Measurements from ENCODE around the gene ACTR1A. TPM values are rescaled to one million over a fixed set of nuclear protein-coding genes. Genes with fewer than 3 reads are reported as not detected.

ACTR1A gene
- total and polyA plus RNA-seq, 9 of the 15 experiments (the other 6 are each of a cell fraction or from before 2014, with no cell fraction given), result 36.3 to 77.2 (median 49.6) TPM

DNA sequence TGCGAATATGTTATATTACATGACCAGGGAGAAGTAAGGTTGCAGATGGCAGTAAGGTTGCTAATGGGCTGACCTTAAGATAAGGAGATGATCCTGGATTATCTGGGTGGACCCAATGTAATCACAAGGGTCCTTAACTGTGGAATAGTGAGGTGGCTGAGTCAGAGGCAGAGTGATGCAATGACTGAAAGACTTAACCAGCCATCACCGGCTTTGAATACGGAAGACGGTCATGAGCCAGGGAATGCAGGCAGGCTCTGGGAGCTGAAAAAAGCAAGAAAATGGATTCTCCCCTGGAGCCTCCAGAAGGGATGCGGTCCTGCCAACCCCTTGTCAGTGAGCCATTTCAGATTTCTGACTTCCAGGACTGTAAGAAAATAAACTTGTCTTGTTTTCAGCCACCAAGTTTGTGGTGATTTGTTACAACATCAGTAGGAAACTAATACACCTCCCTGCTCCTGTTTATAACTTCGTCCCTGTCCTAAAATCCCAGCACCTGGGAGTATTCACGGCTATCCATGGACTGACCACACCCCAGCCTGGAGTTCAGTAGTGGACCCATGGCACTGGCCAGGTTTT is 46.5 kb downstream of the ACTR1A start (continued):
- TF ChIP-seq ZBTB17 (CRISPR knock-in tag; IDR thresholded peaks at IDR 0.05) (no peak), HDAC3 (IDR thresholded peaks at IDR 0.05; ENCODE audit: borderline replicate concordance, partially characterized antibody) (peak; percentile 38), FUS (optimal IDR thresholded peaks at IDR 0.05; ENCODE audit: low read depth, low read length) (no peak), TGIF2 (CRISPR knock-in tag; IDR thresholded peaks at IDR 0.05) (no peak), COPS2 (conservative IDR thresholded peaks at IDR 0.05) (no peak), CSDE1 (IDR thresholded peaks at IDR 0.05) (no peak), ZNF57 (CRISPR knock-in tag; IDR thresholded peaks at IDR 0.05) (no peak), RBM25 (IDR thresholded peaks at IDR 0.05; ENCODE audit: low read depth, low read length, severe bottlenecking) (no peak), MED1 (CRISPR knock-in tag; IDR thresholded peaks at IDR 0.05; ENCODE audit: borderline replicate concordance) (no peak), ZNF12 (CRISPR knock-in tag; IDR thresholded peaks at IDR 0.05) (no peak), ZNF431 (CRISPR knock-in tag; IDR thresholded peaks at IDR 0.05) (no peak), TCF3 (CRISPR knock-in tag; IDR thresholded peaks at IDR 0.05) (peak; percentile 63; the same call in 1 of the 2 replicates), ZNF224 (CRISPR knock-in tag; IDR thresholded peaks at IDR 0.05) (no peak), TBL1XR1 (IDR thresholded peaks at IDR 0.05; ENCODE audit: low read length in 2 of 2) (0 out of 4 replicates have a peak, but pooled peaks of 1 of the 2 experiments have one; percentile 31), PPARD (CRISPR knock-in tag; IDR thresholded peaks at IDR 0.05) (no peak), NFRKB (IDR thresholded peaks at IDR 0.05; ENCODE audit: low read depth) (peak; percentile 93; the same call in 1 of the 2 replicates), PCBP1 (IDR thresholded peaks at IDR 0.05; ENCODE audit: low read depth, low read length, poor library complexity, severe bottlenecking) (no peak), SRSF3 (IDR thresholded peaks at IDR 0.05; ENCODE audit: insufficient read depth, low read length) (no peak), ZFP36 (IDR thresholded peaks at IDR 0.05; ENCODE audit: low read depth, low read length, partially characterized antibody) (no peak), HDAC6 (IDR thresholded peaks at IDR 0.05; ENCODE audit: low read depth, low read length) (no peak), NR1H2 (CRISPR knock-in tag; IDR thresholded peaks at IDR 0.05) (no peak), FOXJ2 (tag; IDR thresholded peaks at IDR 0.05) (peak; percentile 67; the same call in 1 of the 2 replicates), ILF3 (IDR thresholded peaks at IDR 0.05; ENCODE audit: borderline replicate concordance) (no peak), GTF2E2 (tag; IDR thresholded peaks at IDR 0.05) (no peak), THRAP3 (IDR thresholded peaks at IDR 0.05; ENCODE audit: borderline replicate concordance) (no peak)
- TF ChIP-seq, protein P1, sequence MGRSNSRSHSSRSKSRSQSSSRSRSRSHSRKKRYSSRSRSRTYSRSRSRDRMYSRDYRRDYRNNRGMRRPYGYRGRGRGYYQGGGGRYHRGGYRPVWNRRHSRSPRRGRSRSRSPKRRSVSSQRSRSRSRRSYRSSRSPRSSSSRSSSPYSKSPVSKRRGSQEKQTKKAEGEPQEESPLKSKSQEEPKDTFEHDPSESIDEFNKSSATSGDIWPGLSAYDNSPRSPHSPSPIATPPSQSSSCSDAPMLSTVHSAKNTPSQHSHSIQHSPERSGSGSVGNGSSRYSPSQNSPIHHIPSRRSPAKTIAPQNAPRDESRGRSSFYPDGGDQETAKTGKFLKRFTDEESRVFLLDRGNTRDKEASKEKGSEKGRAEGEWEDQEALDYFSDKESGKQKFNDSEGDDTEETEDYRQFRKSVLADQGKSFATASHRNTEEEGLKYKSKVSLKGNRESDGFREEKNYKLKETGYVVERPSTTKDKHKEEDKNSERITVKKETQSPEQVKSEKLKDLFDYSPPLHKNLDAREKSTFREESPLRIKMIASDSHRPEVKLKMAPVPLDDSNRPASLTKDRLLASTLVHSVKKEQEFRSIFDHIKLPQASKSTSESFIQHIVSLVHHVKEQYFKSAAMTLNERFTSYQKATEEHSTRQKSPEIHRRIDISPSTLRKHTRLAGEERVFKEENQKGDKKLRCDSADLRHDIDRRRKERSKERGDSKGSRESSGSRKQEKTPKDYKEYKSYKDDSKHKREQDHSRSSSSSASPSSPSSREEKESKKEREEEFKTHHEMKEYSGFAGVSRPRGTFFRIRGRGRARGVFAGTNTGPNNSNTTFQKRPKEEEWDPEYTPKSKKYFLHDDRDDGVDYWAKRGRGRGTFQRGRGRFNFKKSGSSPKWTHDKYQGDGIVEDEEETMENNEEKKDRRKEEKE (IDR thresholded peaks at IDR 0.05; ENCODE audit: borderline replicate concordance in 1 of 2, control insufficient read depth in 1 of 2, low read depth in 2 of 2, low read length in 1 of 2), result no peak
- TF ChIP-seq, protein P2, sequence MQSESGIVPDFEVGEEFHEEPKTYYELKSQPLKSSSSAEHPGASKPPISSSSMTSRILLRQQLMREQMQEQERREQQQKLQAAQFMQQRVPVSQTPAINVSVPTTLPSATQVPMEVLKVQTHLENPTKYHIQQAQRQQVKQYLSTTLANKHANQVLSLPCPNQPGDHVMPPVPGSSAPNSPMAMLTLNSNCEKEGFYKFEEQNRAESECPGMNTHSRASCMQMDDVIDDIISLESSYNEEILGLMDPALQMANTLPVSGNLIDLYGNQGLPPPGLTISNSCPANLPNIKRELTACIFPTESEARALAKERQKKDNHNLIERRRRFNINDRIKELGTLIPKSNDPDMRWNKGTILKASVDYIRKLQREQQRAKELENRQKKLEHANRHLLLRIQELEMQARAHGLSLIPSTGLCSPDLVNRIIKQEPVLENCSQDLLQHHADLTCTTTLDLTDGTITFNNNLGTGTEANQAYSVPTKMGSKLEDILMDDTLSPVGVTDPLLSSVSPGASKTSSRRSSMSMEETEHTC (IDR thresholded peaks at IDR 0.05), result peak; percentile 80
